Hematopoietic multipotent progenitor cell treated with erythropoietin and hydrocortisone succinate and interleukin-3 and kit ligand, for 17 days (in vitro differentiated cells): ENCODE data around the gene DPEP1.
"Not testable (repeated sequence)": the region's sequence is repeated elsewhere in the genome, so short reads cannot be mapped to it uniquely, and the experiment has no call there.

Experiments
- DNase-seq: peaks from one replicate; pipeline ENCODE4 v3.0.0-alpha.2; 2015; ENCODE audit warnings: low spot score

The DPEP1 gene

DNA sequence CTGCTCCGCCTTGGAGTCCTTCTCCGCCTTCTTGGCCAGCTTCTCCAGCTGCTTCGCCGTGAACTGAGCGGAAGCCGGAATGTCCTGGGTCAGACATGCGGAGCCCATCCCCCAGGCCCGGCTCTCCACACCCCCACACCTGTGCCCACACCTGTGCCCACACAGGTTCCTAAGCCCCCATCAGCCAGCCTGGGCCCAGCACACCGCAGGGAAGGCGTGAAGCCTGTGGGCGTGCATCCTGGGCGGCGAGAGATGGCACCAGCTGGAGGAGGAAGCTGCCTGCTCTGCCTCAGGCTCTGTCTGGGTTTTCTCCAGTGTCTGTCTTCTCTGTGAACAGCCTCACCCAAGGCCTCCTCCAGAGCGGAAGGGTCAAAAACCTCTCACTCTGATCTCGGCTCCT, 38.1 kb downstream of the DPEP1 start:
- no peak for DNase-seq

DNA sequence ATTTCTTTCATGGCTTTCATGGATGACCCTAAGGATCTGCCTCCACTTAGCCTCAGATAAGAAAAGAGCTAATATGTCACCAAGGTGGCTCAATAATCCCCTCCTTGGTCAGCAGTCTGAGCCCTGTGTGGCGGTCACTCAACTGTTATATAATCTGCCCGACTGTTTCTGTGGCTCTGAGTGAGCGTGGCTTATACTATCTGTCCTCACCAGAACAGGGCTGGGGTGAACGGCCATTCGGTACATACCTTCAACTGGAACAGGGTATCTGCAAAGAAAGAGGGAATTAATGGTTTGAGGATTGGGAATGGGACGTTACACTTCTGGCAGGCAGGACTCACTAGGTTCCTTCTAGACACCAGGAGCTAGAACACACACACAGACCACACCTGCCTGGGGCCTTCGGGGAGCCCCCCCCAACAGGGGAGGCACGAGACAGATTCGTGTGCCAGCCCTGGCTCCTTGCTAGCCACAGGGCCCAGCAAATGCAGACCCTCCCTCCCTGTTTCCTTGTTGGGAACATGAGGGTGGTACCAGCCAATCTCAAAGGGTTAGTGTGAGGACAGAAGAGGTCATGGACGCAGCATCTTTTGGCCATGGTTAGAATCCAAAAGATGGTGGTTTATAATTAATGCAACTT, 40.3 kb downstream of the DPEP1 start:
- no peak for DNase-seq

DNA sequence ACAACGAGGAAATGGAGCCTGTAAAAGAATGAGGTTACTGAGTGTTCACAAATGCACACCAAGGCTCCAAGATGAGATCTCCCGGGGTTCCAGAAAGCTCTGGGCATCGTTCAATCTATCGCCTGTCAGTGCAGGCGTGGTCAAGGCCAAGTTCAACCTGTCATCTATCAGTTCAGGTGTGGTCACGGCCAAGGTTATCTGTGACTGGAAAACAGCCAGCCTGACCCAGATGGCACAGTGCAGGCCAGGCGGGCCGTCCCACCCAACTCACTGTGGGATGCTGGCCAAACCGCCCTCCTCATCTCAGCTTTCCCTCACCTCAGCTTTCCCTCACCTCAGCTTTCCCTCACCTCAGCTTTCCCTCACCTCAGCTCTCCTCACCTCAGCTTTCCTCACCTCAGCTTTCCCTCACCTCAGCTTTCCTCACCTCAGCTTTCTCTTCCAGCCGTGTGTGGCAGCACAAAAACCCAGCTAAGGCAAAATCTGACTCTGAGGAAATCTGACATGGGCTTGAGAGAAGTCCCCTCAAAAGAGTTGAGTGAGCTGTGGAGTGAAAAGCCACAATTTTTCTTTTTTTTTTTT, 41.7 kb downstream of the DPEP1 start:
- DNase-seq, result peak; percentile 31

DNA sequence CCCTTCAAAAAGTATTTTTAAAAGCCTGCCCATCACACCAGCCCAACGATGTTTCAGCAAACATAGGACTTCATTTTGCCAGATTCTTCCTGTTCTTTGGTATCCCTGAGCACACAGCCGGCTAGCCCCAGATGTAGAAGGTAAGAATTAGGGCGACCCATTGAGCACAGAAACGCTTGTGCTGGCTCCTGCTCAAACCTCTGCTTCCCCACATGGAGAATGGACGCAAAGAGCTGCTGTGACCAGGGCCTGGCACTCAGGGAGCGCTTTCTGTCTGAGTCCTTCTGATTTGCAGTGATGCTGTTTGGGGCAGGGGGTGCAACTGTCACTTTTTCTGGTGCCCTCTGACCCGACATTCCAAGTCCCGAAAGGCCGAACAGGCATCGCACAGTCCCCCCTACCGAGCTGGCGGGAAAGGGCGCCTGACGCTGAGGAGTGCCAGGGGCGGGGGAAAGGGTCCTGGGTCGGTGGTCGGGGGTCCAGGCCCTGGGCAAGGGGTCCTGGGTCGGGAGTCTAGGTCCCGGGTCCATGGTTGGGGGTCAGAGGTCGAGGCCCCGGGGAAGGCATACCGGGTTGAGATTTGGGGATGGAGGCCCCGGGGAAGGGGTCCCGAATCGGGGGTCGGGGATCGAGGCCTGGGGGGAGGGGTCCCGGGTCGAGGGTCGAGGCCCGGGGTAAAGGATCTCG, 43.1 kb downstream of the DPEP1 start:
- DNase-seq, result no peak

DNA sequence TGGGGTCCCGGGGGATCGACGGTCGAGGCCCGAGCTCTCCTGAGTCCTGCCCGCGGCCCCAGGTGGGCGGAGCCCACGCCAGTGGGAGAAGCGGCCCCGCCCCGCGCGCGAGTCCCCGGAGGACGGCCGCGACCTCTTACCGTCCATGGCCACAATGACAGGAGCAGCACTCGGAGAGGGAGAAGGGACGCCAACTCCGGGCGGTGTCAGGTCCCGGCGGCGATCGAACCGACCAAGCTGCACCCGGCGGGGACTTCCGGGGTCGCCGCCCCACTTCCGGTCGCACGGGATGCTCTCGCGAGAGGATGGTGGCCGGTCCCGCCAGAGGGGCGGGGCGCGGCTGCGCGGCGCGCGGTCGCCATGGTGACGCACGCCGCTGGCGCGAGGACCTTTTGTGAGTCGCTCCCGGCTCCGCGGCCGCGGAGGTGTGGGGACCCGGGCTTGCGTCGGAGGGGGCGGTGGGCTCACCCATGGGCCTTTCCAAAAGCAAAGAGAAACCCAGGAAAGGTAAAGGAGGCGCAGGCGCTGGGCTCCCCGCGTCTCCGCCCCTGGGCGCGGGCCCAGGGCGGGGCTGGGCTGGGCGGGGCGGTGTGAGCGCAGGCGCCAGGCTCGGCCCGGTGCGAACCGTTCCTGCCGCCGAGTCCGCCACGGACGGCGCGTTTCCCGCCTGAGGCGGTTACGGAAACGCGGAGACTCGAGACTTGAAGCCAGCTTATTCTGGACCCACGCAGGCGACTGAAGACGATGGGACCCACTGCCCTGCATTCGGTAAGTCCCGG, 44.2 kb downstream of the DPEP1 start, which contains the start of the genes CHMP1A and SPATA33:
TSS of gene CHMP1A (minus strand) at position 267 of the 779 bp plus-strand sequence. CDS start at position 147, 120 bp downstream.
TSS of gene SPATA33 (plus strand) at position 395 of the 779 bp plus-strand sequence. CDS start at position 471, 76 bp downstream.
- peak; percentile 92 for DNase-seq

DNA sequence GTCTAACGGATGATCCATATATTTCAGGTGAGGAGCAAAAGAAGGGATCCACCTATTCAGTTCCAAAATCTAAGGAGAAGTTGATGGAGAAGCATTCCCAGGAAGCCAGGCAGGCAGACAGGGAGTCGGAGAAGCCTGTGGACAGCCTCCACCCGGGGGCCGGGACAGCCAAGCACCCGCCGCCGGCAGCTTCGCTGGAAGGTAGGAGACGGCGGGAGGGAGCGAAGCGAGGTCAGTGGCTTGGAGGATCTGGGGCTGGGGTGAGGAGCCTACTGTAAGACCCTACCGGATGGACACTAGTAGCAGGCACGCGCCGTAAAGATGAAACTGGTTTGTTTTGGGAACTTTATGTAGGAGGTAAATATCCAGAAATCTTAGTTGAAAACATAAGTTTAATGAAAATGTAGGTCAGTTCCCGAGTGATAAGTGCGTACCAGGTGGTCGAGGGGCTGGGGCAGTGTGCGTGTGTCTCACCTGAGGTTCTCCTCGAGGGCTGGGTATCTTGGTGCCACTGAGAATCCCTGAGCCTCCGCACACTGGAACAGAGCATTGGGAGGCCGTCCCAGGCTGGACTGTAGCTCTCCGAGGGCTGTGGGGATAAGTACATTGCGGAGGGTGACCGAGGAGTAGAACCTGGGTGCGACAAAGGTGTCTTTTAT, 44.9 kb downstream of the DPEP1 start:
- DNase-seq, result no peak

DNA sequence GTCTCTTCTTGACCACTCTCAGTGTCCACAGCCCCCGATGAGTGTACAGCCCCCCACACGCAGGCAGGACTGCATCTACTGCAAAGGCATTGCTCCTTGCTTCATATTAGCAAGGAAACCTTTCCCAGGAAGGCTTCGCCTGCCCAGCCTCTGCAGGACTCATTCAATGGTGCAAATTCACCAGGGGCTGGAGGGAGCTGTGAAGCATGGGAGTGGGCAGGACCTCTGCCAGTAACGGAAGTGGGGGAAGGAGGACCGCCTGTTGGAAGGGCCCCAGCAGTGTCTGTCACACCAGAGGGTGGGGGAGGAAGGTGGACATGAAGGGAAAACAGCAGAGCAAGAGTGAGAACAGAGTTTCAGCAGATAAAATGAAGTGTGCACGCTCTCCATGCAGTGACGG, 46.7 kb downstream of the DPEP1 start:
- no peak for DNase-seq

DNA sequence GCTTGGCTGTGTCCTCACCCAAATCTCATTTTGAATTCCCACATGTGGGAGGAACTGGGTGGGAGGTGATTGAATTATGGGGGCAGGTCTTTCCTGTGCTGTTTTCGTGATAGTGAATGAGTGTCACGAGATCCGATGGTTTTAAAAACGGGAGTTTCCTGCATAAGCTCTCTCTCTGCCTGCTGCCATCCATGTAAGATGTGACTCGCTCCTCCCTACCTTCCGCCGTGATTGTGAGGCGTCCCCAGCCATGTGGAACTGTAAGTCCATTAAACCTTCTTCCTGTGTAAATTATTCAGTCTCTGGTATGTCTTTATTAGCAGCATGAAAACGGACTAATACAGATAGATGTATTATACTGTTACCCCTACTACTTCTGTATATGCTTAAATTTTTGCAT, 47.8 kb downstream of the DPEP1 start:
- no peak for DNase-seq

DNA sequence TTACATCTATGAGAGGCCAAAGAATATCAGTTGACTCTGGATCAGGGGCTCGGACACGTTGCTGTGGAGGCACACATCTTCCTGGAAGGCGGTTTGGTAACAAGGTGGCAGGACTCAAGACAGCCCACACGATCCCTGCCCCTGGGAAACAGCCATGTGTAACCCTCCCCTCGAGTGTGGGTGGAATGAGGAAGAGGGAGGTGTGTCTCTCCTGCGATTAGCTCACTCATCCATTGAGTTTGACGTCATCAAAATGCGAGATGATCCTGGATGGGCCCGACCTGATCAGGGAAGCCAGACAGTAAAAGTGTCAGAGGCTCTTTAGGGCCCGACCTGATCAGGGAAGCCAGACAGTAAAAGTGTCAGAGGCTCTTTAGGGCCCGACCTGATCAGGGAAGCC, 50.8 kb downstream of the DPEP1 start:
- DNase-seq, result not testable (repeated sequence)

DNA sequence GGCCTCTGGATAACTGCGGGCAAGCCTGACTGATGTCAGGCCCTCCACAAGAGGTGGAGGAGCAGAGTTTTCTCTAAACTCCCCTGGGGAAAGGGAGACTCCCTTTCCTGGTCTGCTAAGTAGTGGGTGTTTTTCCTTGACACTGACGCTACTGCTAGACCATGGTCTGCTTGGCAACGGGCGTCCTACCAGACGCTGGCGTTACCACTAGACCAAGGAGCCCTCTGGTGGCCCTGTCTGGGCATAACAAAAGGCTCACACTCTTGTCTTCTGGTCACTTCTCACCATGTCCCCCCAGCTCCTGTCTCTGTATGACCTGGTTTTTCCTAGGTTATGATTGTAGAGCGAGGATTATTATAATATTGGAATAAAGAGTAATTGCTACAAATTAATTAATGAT, 53.6 kb downstream of the DPEP1 start:
- DNase-seq, result not testable (repeated sequence)

DNA sequence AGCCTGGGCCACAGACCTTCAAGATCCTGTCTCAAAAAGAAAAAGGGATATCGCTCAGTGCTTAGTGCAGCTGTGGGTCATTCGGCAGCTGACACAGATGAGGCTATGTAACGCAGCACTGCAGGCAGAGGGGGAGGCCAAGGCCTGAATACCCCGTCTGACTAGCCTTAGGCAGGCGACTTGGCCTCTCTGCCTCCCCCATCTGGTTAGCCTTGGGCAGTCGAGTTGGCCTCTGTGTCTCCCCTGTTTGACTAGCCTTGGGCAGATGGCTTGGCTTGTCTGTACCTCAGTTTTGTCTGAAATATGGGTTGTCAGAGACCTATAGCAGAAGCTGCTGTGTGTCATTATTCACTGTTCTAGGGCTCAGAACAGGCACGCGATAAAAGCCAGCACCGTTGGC, 54.2 kb downstream of the DPEP1 start:
- no peak for DNase-seq

DNA sequence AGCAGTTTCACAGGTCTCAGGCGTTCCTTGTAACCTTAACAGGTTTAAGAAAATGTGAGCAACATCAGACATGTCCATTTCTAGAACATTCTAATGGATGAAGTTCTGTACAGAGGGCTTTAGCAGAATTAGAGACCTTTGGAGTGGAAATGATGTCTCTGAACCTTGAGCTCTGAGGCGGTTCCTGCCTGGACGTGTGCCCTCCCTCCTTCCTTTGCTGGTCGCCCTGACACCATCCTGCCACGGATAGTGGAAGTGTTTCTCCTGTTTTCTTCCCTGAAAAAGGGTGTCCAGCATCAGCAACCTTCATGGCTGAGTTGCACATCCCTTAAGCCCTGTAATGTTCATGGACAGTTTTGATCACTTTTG, 55.3 kb downstream of the DPEP1 start:
- DNase-seq, result no peak

DNA sequence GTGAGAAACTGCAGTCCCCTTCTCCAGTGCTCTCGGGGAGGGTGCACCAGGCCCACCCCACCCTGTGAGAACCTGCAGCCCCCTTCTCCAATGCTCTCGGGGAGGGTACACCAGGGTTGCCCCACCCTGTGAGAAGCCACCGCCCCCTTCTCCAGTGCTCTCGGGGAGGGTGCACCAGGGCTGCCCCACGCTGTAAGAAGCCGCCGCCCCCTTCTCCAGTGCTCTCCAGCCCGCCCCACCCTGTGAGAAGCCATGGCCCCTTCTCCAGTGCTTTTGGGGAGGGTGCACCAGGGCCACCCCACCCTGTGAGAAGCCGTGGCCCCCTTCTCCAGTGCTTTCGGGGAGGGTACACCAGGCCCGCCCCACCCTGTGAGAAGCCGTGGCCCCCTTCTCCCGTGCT, 56.3 kb downstream of the DPEP1 start:
- no peak for DNase-seq

DNA sequence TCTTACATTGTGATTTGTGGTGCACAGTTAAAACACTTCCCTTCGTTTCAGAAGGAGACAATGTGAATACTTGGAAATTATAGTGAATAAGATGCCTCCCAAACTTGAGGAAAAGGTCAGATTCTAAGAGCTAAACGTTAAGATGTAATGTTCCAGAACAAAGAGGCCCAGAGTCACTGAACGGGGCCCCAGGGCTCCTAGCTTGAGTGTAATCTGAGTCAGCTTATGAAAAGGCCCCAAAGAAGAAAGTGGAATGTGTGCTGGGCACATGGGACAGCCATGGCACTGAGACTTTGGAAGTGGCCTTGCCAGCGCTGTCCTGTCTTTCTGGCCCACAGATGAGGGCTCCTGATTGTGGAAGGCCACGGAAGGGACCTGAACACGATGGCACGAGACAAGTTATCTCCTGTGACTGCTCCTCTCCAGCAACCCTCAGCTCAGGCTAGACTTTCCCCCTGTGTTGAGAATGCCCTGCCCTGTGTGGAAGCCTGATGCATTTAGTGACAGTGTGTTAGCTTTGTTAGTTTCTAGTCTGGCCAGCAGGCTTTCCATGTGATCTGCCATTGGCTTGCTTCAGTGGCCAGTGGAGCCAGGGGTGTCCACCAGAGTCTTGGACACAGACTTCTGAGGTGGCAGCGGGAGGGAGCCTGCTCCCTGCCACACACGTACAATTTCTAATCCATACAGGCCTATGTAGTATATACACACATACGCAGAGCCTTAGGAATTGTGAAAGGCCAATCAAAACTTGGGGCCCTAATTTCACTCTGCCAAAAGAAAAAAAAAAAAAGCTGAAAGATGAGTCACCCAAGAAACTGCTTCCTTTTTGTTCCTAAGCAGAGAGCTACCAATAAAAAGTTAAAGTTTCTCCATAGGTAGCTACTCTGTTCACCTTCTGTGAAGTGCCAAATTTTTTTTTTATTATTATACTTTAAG, 57.3 kb downstream of the DPEP1 start:
- DNase-seq, result no peak

DNA sequence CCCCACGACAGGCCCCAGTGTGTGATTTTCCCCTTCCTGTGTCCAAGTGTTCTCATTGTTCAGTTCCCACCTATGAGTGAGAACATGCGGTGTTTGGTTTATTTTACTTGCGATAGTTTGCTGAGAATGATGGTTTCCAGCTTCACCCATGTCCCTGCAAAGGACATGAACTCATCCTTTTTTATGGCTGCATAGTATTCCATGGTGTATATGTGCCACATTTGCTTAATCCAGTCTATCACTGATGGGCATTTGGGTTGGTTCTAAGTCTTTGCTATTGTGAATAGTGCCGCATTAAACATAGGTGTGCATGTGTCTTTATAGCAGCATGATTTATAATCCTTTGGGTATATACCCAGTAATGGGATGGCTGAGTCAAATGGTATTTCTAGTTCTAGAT, 58.1 kb downstream of the DPEP1 start:
- DNase-seq, result not testable (repeated sequence)

DNA sequence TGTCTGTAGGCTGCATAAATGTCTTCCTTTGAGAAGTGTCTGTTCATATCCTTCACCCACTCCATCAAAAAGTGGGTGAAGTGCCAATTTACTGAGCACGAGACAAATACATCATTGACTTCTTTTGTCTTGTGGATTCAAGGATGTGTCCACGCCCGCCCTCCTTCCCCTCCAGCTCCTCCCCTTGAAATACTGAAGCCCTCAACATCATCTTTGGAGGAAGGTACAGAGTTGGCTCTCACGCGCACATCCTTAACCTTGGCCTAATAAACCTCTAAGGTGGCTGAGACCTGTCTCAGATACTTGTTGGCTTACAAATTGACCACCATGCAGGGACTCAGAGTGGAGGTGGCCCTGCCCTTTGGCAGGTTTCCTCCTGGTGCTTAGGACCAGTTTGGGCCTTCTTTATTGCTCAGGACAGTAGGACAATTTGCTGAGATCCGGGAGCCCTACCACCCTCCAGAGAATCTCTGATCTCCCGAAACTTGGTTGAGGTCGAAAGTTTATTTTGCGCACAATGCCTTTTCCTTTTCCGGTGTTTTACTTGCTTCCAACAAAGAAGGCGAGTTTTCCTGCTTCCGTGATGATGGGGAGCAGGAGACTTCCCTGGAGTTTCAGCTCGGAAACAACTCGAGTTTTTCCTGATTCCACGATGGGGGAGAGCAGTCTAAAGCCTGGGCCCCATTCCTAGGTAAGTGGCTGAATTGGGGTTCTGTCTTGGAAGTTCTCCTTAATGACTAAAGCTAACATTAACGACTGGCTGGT, 58.9 kb downstream of the DPEP1 start:
- DNase-seq, result no peak

DNA sequence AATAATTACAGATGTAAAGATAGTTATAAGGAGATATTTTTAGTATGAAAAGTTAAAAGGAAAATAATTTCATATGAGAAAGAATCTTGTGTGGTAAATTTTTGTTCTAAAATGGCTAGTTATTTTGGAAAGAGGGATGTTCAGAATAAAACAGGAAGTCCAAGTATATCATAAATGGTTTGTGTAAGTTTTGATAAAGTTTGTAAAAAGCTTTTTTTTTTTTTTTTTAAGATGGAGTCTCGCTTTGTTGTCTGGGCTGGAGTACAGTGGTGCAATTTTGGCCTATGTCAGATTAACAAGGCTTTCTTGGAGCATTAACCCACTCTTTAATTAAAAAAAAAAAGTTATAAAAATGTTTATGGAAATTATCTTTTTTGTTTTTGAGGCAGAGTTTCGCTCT, 64.8 kb downstream of the DPEP1 start:
- DNase-seq, result no peak

DNA sequence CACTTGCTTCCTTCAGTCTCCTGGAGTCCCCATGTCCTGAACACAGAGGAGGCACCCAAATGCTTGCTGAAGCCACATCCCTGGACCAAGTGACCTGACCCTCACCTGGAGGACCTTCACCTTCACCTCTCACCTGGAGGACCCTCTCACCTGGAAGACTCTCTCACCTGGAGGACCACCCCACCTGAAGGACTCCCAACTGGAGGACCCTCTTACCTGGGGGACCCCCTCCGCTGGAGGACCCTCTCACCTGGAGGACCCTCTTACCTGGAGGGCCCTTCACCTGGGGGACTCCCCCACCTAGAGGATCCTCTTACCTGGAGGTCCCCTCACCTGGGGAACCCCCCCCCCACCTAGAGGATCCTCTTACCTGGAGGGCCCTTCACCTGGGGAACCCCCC, 72.5 kb downstream of the DPEP1 start:
- no peak for DNase-seq

DNA sequence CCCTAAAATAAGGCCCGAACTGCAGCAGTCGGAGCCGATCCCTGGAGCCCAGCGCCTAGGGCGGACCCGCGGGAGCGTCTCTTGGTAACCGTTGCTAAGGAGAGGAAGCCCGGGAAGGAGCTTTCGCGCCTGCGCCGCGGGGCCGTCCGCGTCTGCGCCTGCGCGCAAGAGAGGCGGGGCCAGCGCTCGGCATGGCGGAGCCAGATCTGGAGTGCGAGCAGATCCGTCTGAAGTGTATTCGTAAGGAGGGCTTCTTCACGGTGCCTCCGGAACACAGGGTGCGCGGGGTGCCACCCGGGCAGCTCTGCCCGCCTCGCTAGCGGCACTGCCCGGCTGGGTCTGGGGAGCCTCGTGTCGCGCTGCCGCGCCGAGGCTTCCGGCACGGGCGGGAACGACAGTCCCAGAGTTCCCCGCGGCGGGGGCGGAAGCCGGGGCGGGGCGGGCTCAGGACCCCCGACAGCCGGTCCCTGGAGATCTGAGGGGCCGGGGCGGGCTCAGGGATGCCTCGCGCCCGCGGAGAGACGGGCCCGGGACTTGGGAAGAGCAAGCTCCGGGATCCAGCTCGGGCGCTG, 73.2 kb downstream of the DPEP1 start, which contains the start of gene CDK10:
TSS of gene CDK10 (plus strand) at position 170 of the 572 bp plus-strand sequence. CDS start at position 192, 22 bp downstream.
- DNase-seq, result peak; percentile 85
